CD4-positive, alpha-beta T cell treated with Interleukin-2 at 100 ng/mL for 4 hours (primary cell): ENCODE results near the gene PRSS38.

Experiments used
- DNase-seq: peaks from one replicate; pipeline ENCODE4 v3.0.0-alpha.2; 2020; ENCODE audit warnings: low spot score

Gene PRSS38

GRCh38 chr1:227815468-227816409, at the start of gene PRSS38:
Gene PRSS38, plus strand, starts transcription at chr1:227815675. Its CDS starts 42 bp downstream, at chr1:227815717.
- DNase-seq = no peak

- DNase-seq = peak; percentile 86
These were observed 49.4 kb upstream of the PRSS38 start for GRCh38 chr1:227766015-227766634.

- no peak for DNase-seq
These were observed 48.7 kb upstream of the PRSS38 start for GRCh38 chr1:227766653-227767277.

GRCh38 chr1:227767401-227768124, 47.9 kb upstream of the PRSS38 start:
- DNase-seq = no peak

GRCh38 chr1:227768125-227768439, 47.4 kb upstream of the PRSS38 start:
- no peak for DNase-seq

- no peak for DNase-seq
These were observed 46.8 kb upstream of the PRSS38 start for GRCh38 chr1:227768640-227769039.

- DNase-seq = no peak
These were observed 46.2 kb upstream of the PRSS38 start for GRCh38 chr1:227769047-227769935.

GRCh38 chr1:227769936-227770494, 45.5 kb upstream of the PRSS38 start:
- DNase-seq = no peak

- DNase-seq = no peak
These were observed 44.7 kb upstream of the PRSS38 start for GRCh38 chr1:227770812-227771211.

- no peak for DNase-seq
These were observed 44.1 kb upstream of the PRSS38 start for GRCh38 chr1:227771326-227771725.

- no peak for DNase-seq
These were observed 43.7 kb upstream of the PRSS38 start for GRCh38 chr1:227771771-227772170.

GRCh38 chr1:227773558-227773957, 41.9 kb upstream of the PRSS38 start:
- no peak for DNase-seq

- DNase-seq = peak; percentile 30
These were observed 41.3 kb upstream of the PRSS38 start for GRCh38 chr1:227774051-227774731.

- DNase-seq = no peak
These were observed 40.4 kb upstream of the PRSS38 start for GRCh38 chr1:227774821-227775661.

- no peak for DNase-seq
These were observed 39.6 kb upstream of the PRSS38 start for GRCh38 chr1:227775841-227776240.

- DNase-seq = no peak
These were observed 39.1 kb upstream of the PRSS38 start for GRCh38 chr1:227776331-227776771.

- no peak for DNase-seq
These were observed 38.3 kb upstream of the PRSS38 start for GRCh38 chr1:227777156-227777555.

- no peak for DNase-seq
These were observed 37.8 kb upstream of the PRSS38 start for GRCh38 chr1:227777646-227778045.

- no peak for DNase-seq
These were observed 37.0 kb upstream of the PRSS38 start for GRCh38 chr1:227778401-227778947.
